NCI-H1436 treated with DMSO at 0.1 percent for 48 hours (cell line): ENCODE measurements around the gene KIF25.

Experiments
- DNase-seq: peaks from one replicate; lab custom pipeline; 2025; lab: John Stamatoyannopoulos, UW

The KIF25 gene

GRCh38 chr6:168089186-168090063 is 92.0 kb downstream of the KIF25 start:
- DNase-seq, result no peak

DNA sequence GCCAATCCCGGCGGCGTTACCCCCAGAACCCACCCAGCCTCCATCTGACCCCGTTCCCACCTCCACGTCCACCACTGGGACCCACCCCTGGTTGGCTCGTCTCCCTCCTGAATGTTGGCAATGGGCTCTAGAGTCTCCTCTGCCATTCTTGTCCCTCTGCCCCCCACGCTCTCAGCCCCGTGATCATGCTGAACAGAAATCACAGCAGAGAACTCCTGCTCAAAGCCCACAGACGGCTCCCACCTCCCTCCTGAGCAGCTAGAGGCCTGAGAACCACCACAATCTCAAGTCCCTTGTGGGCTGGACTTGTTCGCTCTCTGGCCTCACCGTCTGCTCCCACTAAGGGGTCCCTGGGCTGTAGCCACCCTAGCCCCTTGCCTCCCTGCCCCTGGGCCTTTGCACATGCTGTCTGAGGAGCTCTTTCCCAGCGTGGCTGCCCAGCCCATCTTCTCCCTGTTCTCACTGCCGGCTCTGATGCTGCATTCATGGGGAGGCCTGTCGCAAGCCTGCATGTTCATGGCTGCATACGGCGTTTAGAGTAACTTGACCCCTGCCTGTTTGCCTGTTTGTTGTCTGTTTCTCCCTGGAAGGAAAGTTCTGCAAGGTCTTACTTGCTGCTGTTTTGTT is 92.7 kb downstream of the KIF25 start:
- DNase-seq, result no peak

- no peak for DNase-seq
Observed at GRCh38 chr6:168090706-168091105, 93.2 kb downstream of the KIF25 start.

DNA sequence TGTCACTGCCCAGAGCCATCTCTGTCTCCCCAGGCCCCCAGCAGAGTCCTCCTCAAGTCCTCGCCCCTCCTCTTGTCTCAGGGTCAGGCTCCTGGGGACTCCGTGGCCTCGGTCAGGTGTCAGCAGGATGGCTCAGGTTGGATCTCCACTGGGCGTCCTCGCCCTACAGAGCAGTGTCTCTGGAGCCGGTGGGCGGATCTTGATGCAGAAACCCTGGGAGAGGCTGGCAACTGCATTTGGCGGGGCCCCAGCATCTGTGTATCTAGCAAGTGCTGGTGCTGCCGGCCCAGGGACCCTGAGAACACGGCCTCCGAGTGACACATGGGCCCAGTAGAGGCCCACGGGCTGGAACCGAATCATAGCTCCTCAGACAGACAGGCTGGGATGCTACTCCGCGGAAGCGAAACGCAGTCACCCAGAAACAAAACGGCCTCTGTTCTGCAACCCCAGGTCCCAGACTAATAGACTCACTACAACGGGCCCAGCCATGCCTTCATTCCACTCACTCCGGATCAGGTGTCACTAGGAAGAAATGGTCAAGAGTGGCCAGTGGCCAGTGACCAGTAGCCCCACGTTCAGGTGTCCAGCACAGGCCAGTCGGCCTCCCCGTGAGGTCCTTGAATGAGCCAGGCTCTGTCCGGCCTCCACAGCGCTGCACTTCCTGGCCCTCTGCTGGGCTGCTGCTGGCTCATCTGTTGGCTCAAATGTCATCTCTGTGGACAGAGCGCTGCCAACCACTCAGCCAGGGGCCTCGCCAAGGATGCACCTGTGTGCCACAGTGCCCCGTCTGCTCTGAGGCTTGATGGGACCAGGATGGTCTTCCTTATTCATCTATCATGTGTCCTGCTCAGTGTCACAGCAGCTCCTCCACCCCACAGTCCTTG is 94.2 kb downstream of the KIF25 start:
- DNase-seq, result no peak

- no peak for DNase-seq
Observed at GRCh38 chr6:168092541-168092940, 95.1 kb downstream of the KIF25 start.

- DNase-seq, result no peak
Observed at GRCh38 chr6:168093071-168093505, 95.6 kb downstream of the KIF25 start.

DNA sequence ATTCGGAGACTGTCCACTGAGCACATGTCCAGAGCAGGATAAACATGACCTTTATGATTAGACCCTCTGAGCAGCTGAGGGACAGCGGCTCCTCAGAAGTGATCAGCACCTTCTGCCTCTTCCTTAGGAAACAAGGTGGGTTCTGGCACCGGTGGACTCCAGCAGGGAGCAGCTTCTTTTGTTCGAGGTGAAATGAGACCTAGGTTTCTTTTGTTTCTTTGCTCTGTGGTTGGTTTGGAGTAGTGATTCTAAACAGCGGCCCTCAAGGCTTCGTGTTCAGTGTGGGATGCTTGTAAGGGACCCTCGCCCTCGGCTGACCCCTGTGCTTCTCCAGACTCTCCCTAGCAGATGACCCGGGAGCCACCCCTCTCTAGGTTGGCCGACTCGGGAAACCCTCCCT is 96.2 kb downstream of the KIF25 start:
- no peak for DNase-seq
